ENCODE data around the gene NUP210L.

- no peak for TF ChIP-seq CTCF (IDR thresholded peaks at IDR 0.05)
- no peak for TF ChIP-seq POLR2A (IDR thresholded peaks at IDR 0.05)
- no peak for TF ChIP-seq EP300 (IDR thresholded peaks at IDR 0.05)
- no peak for TF ChIP-seq POLR2AphosphoS5 (IDR thresholded peaks at IDR 0.05)
These were observed 61.2 kb downstream of the NUP210L start for GRCh38 chr1:154093699-154094098.

Data from stomach (tissue), 4 donors.